ENCODE measurements around the gene SMIM36. TPM values are rescaled to one million over a fixed set of nuclear protein-coding genes. Genes with fewer than 3 reads are reported as not detected.
"Not testable (repeated sequence)": the region's sequence is repeated elsewhere in the genome, so short reads cannot be mapped to it uniquely, and the experiment has no call there.

The SMIM36 gene
- total RNA-seq, 2 experiments from 2014 or later, result not detected

DNA sequence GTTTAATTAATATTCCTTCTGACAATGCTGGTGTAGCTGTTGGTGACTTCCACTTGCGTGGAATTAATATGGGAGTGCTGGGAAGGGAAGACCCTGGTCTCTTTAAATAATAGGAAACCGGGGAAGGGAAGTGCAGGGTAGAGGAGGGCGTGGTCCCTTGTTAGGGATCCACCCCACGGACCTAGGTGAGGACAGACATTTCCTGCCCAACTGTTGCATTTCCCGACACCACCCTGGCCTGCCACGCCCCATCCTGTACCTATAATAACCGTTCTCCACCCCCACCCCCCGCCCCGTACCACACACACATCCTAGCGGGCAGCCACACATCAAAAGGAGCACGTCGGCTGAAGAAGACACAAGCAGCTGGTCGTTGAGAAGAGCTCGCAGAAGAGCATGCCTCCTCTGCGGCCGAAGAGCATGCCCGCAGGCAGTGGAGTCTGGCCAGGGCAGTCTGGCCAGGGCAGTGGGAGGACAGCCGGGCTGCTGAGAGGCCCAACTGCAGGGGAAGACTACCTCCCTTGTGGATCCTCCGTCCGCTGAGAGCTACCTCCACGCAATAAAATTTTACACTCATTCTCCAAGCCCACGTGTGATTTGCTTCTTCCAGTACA lies 52.9 kb downstream of the SMIM36 start:
- Mint-ChIP-seq H3K4me1 (peaks cover 2% of the 10 kb centered on the region), H3K4me3 (no peak overlapping the region), H3K27me3 (no peaks in the 10 kb centered on the region), H3K9me3 (peaks cover 3% of the 10 kb centered on the region), H3K36me3 (no peaks in the 10 kb centered on the region), H3K27ac (no peak overlapping the region)
- no peak for ATAC-seq (ENCODE audit: low read depth)
- POLR2A ChIA-PET, result no interaction called here
- DNase-seq, result no peak

DNA sequence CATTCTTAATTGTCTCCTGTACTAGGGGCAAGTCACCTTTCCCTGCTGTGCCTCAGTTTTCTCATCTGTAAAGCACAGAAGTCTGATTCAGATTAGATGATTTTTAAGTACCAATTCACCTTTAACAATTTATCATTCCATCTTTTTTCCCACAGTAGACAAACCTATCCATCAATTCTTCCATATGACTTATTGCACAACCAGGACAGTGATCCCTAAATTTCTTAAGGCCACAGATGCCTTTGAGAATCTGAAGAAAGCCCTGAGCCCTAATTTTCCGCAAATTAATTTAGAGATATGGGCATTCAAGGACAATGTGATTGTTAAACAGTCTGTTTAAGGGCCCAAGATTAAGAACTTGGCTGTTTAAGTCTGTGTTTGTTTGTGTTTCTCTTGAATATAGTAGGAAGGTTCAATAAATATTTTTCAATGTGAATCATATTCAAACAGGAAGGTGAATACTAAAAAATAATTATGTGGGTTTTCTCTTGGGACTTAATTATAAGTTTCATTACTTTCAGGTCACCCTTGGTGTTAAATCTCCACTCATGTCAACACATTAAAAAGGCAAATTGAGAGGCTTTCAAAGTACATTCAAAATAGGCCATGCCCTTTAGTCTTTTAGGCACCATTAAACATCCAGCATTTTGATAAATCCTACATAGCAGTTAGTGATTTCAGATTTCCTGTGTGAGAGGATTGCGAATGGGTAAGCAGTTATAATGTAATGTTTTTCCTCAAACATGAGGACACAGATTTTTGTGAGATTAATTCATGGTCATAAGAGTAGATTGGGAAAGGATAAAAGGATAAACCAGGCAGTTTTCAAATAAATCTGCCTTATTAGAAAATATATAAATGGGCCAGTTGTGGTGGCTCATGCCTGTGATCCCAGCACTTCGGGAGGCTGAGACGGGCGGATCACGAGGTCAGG lies 54.7 kb downstream of the SMIM36 start:
- ATAC-seq (ENCODE audit: low read depth) (no peak), DNase-seq (no peak)
- Mint-ChIP-seq H3K36me3 (no peaks in the 10 kb centered on the region), H3K9me3 (peaks cover 3% of the 10 kb centered on the region), H3K4me1 (peaks cover 12% of the 10 kb centered on the region), H3K27me3 (no peaks in the 10 kb centered on the region), H3K4me3 (no peak overlapping the region), H3K27ac (no peak overlapping the region)
- POLR2A ChIA-PET, result no interaction called here

DNA sequence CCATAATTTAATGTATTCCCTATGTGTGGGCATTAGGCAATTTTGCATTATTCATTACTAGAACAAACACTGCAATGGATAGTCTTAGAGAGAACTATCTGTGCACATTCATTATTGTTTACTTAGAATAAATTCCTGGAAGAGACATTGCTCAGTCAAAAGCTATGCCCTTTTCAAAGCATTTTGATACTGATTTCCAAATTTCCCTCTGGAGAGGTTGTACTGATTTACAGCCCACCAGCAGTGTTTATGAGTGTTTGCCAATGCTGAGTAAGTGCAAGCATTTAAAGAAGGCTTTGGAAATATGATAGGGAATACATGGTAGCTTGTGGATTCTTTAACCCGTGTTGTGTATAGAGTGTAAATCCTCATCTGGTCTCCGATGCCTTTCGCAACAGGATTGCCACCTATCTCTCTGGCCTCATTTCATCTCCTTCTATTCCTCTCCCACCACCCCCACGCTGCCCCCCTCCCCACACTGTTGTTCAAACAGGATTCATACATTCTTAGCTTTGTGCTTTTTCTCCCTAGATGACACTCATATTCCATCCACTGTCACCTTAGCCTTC lies 56.3 kb downstream of the SMIM36 start:
- Mint-ChIP-seq H3K27ac (no peak overlapping the region), H3K36me3 (no peaks in the 10 kb centered on the region), H3K9me3 (peaks cover 3% of the 10 kb centered on the region), H3K4me3 (no peak overlapping the region), H3K27me3 (no peaks in the 10 kb centered on the region), H3K4me1 (peaks cover 17% of the 10 kb centered on the region)
- DNase-seq (no peak), ATAC-seq (ENCODE audit: low read depth) (no peak)
- POLR2A ChIA-PET, result interaction anchor here (0.5 kb wide), 1 partner anchor 130 kb away, joined by 3 read pairs; no protein-coding TSS in a partner anchor

DNA sequence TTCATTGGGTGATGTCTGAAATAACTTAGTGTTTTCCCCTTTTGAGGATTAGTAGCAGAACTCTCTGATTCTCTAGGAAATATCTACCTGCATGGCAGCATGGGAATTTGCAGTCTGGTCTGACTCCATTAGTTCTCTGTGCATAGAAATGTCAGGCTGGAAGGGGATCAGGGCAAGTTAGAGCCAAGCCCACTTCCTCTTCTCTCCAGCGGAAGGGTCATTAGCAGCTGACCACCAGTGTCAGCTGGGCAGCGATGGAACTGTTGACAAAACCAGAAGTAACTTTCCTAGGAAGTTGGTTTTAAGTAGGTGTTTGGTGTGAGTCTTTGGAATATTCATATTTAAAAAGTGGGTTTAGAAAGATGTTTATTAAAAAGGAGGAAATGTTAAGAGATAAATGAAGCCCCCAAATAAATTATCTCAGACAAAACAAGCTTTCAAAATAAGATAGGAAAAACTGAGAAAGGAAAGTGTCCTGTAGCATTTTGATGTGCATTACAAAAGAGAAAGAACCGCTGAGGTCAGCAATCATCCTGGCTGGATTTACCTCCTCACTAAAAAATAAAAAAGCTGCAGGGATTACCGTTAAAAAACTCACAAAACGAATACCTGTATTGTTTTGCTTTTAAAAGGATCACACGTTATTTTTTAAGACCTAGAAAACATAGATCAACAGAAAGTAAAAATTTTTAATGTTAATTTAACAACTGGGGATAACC lies 57.3 kb downstream of the SMIM36 start:
- DNase-seq (no peak), ATAC-seq (ENCODE audit: low read depth) (no peak)
- no peak overlapping the region for H3K4me3 Mint-ChIP-seq
- H3K36me3 Mint-ChIP-seq, result no peaks in the 10 kb centered on the region
- H3K9me3 Mint-ChIP-seq, result peaks cover 3% of the 10 kb centered on the region
- H3K27ac Mint-ChIP-seq, result no peak overlapping the region
- H3K4me1 Mint-ChIP-seq, result peaks cover 17% of the 10 kb centered on the region
- POLR2A ChIA-PET, result no interaction called here
- no peaks in the 10 kb centered on the region for H3K27me3 Mint-ChIP-seq

DNA sequence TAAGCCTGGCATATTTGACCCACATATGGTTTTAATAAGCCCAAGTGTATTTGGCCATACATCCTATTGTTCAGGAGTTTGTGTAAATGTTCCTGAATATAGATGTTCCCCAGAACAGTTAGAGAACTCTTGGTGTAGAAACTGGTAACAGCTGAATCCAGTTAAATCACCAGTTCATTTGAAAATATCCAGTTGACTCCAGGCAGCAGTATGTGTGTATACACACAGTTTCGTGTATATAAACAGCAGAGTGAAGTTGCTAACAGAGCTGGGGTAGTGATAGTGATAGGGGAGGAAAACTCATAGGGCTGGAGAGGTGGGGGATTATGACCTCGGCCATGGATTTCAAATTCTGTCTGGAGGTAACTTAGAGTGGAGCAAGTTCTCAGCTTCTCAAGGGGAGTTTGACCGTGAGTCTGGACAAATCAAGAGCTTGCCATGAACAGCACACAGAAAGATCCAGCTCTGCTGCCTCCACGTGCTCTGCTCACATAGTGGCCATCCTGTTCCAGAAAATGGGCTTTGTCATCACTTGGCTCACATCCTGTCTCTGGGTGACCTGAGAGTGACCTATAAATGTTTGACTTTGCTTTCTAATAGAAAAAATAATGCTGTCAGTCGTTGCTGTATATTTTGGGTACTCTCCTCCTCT lies 59.0 kb downstream of the SMIM36 start:
- POLR2A ChIA-PET, result interaction anchor here (0.7 kb wide), 1 partner anchor 1229 kb away, joined by 8 read pairs; no protein-coding TSS in a partner anchor
- Mint-ChIP-seq H3K4me3 (no peak overlapping the region), H3K9me3 (peaks cover 3% of the 10 kb centered on the region), H3K4me1 (peaks cover 17% of the 10 kb centered on the region), H3K27ac (no peak overlapping the region), H3K36me3 (no peaks in the 10 kb centered on the region), H3K27me3 (no peaks in the 10 kb centered on the region)
- no peak for ATAC-seq (ENCODE audit: low read depth)
- no peak for DNase-seq

DNA sequence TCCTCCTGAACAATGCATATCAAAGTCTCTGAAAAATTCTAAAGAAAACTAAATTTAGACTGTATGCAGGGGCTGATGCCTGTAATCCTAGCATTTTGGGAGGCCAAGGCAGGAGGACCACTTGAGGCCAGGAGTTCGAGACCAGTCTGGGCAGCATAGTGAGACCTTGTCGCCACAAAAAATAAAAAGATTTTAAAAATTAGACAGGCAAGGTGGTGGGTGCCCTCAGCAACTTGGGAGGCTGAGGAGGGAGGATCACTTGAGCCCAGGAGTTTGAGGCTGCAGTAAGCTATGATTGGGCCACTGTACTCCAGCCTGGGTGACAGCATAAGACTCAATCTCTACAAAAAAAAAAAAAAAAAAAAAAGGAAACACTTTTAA lies 59.5 kb downstream of the SMIM36 start:
- H3K4me3 Mint-ChIP-seq, result no peak overlapping the region
- no peaks in the 10 kb centered on the region for H3K36me3 Mint-ChIP-seq
- no peak for DNase-seq
- no peak for ATAC-seq (ENCODE audit: low read depth)
- peaks cover 17% of the 10 kb centered on the region for H3K4me1 Mint-ChIP-seq
- H3K9me3 Mint-ChIP-seq, result peaks cover 3% of the 10 kb centered on the region
- H3K27me3 Mint-ChIP-seq, result no peaks in the 10 kb centered on the region
- POLR2A ChIA-PET, result interaction anchor here (0.7 kb wide), 1 partner anchor 1230 kb away, joined by 8 read pairs; no protein-coding TSS in a partner anchor
- no peak overlapping the region for H3K27ac Mint-ChIP-seq

DNA sequence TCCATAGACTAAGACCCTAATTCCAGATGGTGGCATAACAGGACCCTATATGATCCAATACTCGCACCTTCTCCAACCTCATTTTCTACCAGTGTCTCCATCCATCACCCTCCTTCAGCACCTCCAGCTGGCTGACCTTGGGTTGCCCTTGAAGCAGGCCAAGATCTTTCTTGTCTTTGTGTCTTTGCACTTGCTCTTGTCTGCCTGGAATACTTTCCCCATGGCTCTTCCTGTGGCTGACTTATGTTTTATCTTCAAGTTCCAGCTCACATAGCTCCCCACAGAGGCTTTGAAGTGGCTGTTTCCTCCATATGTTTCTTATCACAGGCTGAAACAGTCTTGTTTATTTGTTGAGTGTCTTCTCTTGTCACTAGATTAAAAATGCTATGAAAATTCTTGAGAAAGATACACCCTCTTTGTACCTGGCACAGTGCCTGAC lies 60.0 kb downstream of the SMIM36 start:
- POLR2A ChIA-PET, result no interaction called here
- Mint-ChIP-seq H3K36me3 (no peaks in the 10 kb centered on the region), H3K9me3 (peaks cover 3% of the 10 kb centered on the region), H3K4me3 (no peak overlapping the region), H3K27ac (no peak overlapping the region), H3K4me1 (peaks cover 17% of the 10 kb centered on the region), H3K27me3 (no peaks in the 10 kb centered on the region)
- DNase-seq (no peak), ATAC-seq (ENCODE audit: low read depth) (no peak)

DNA sequence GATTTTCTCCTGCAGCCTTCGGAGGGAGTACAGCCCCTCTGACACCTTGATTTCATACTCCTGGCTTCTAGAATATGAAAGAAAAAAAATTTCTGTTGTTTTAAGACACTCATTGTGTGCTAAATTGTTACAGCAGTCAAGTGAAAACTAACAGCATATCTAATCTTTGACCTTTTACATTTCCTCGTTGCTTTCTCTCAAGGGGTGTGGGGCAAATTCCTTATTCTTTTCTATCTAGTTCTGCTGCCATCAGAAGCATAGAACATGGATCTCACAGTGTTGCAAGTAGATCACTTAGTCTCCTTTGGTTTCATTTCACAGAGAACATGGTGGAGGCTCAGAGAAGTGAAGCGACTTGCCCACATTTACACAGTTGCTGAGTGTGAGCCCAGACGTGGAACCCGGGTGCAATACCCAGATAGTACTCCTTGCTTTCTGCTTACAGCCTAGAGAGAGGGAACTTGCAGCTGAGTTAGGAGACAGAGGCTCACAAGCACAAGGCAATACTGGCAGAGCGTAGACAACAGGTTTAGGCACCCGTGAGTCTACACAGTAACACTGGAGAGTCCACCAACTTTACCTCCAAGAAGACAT lies 60.9 kb downstream of the SMIM36 start:
- Mint-ChIP-seq H3K27me3 (no peaks in the 10 kb centered on the region), H3K4me3 (no peak overlapping the region), H3K36me3 (no peaks in the 10 kb centered on the region), H3K4me1 (peaks cover 17% of the 10 kb centered on the region), H3K9me3 (peaks cover under 1% of the 10 kb centered on the region), H3K27ac (no peak overlapping the region)
- no peak for ATAC-seq (ENCODE audit: low read depth)
- DNase-seq, result no peak
- POLR2A ChIA-PET, result no interaction called here

DNA sequence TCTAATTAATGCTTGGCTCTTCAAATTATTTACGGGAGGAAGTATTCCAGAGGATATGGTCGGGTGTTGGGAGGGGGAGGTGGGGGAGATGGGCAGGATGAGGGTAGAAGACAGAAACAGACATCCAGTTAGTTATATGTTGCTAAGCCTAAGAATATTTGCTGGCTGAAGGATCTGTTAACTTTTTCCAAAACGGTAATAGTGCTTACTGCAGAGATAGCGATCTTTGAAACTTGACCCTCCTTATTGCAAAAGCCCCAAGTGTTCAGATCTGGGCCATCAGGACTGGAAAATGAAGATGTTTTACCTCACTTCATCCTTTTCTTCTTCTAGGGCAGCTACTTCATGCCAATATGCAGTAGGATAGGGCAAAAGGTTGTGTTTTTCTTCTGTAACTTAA lies 62.6 kb downstream of the SMIM36 start:
- Mint-ChIP-seq H3K27ac (no peak overlapping the region), H3K4me3 (no peak overlapping the region), H3K4me1 (peaks cover 20% of the 10 kb centered on the region), H3K36me3 (no peaks in the 10 kb centered on the region), H3K9me3 (no peaks in the 10 kb centered on the region), H3K27me3 (no peaks in the 10 kb centered on the region)
- DNase-seq (no peak), ATAC-seq (ENCODE audit: low read depth) (no peak)
- POLR2A ChIA-PET, result no interaction called here

DNA sequence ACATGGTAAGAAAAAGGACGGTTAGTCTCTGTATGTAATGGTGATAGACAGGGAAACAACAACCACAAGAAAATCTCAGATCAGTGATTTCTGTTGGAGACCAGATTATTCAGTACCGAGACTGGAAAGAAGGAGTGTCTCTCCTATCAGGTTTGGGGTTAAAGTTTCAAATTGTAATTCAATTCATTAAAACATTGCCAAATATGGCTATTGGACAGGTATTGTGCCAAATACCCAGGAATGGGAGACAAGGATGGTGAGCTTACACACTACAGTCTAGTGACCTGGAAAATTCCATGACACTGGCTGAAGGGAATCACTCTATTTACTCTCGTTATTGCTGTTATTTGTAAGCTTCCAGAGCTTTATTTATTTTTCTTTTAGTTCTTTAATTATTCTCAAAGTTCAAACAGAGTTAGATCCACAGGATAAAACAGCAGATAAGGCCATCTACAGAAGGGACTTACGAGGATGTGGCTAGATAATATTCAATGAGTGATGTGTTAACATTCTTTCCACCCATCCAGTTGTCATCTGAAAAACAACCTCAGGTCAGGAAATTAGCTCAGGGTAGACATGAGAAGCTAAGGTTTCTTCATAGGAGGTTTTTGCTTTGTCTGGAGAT lies 64.6 kb downstream of the SMIM36 start:
- POLR2A ChIA-PET, result interaction anchor here (0.7 kb wide), 1 partner anchor 36 kb away, joined by 5 read pairs; no protein-coding TSS in a partner anchor
- H3K9me3 Mint-ChIP-seq, result no peaks in the 10 kb centered on the region
- no peak for ATAC-seq (ENCODE audit: low read depth)
- H3K4me3 Mint-ChIP-seq, result no peak overlapping the region
- H3K36me3 Mint-ChIP-seq, result no peaks in the 10 kb centered on the region
- H3K4me1 Mint-ChIP-seq, result peaks cover 10% of the 10 kb centered on the region
- peaks cover 4% of the 10 kb centered on the region for H3K27me3 Mint-ChIP-seq
- H3K27ac Mint-ChIP-seq, result no peak overlapping the region
- DNase-seq, result no peak

DNA sequence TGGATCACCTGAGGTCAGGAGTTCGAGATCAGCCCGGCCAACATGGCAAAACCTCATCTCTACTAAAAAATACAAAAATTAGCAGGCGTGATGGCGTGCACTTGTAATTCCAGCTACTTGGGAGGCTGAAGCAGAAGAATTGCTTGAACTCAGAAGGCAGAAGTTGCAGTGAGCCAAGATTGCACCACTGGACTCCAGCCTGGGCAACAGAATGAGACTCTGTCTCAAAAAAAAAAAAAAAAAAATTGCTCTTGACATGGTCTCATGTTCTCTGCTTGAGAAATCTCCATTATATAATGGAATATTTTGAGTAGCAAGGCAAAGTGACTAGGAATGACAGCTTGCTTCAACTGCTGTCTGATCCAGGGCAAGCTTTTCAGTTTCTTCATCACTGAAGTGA lies 65.2 kb downstream of the SMIM36 start:
- DNase-seq; H3K27ac Mint-ChIP-seq; H3K4me1 Mint-ChIP-seq; H3K9me3 Mint-ChIP-seq; ATAC-seq (ENCODE audit: low read depth); H3K27me3 Mint-ChIP-seq; H3K4me3 Mint-ChIP-seq; H3K36me3 Mint-ChIP-seq: not testable (repeated sequence)
- POLR2A ChIA-PET, result interaction anchor here (0.7 kb wide), 1 partner anchor 35 kb away, joined by 5 read pairs; no protein-coding TSS in a partner anchor
